CMK (cell line): ENCODE data around the gene PKD1.
"Not testable (repeated sequence)": the region's sequence is repeated elsewhere in the genome, so short reads cannot be mapped to it uniquely, and the experiment has no call there.

ENCODE experiments used
- DNase-seq: peaks from one replicate; pipeline ENCODE4 v3.0.0-alpha.2; 2010; ENCODE audit warnings: low read depth

Gene PKD1

GRCh38 chr16:2123706-2124376, 11.9 kb downstream of the PKD1 start:
- not testable (repeated sequence) for DNase-seq

GRCh38 chr16:2122934-2123683, 12.6 kb downstream of the PKD1 start:
- not testable (repeated sequence) for DNase-seq

GRCh38 chr16:2122429-2122828, 13.3 kb downstream of the PKD1 start:
- DNase-seq: no peak

- no peak for DNase-seq
Measured at GRCh38 chr16:2121853-2122252, 13.8 kb downstream of the PKD1 start.

- DNase-seq: not testable (repeated sequence)
Measured at GRCh38 chr16:2121325-2121724, 14.4 kb downstream of the PKD1 start.

GRCh38 chr16:2117960-2118722, 17.6 kb downstream of the PKD1 start:
- DNase-seq: not testable (repeated sequence)

- not testable (repeated sequence) for DNase-seq
Measured at GRCh38 chr16:2117341-2117740, 18.4 kb downstream of the PKD1 start.

- not testable (repeated sequence) for DNase-seq
Measured at GRCh38 chr16:2116428-2116827, 19.3 kb downstream of the PKD1 start.

GRCh38 chr16:2115591-2115973, 20.1 kb downstream of the PKD1 start:
- no peak for DNase-seq

GRCh38 chr16:2114885-2115590, 20.7 kb downstream of the PKD1 start:
- not testable (repeated sequence) for DNase-seq

GRCh38 chr16:2114225-2114624, 21.5 kb downstream of the PKD1 start:
- not testable (repeated sequence) for DNase-seq

GRCh38 chr16:2112539-2113106, 23.1 kb downstream of the PKD1 start:
- DNase-seq: not testable (repeated sequence)

GRCh38 chr16:2111412-2112335, 24.0 kb downstream of the PKD1 start:
- not testable (repeated sequence) for DNase-seq

- not testable (repeated sequence) for DNase-seq
Measured at GRCh38 chr16:2111009-2111353, 24.7 kb downstream of the PKD1 start.

GRCh38 chr16:2110332-2111008, 25.2 kb downstream of the PKD1 start:
- not testable (repeated sequence) for DNase-seq

GRCh38 chr16:2109872-2110271, 25.8 kb downstream of the PKD1 start:
- not testable (repeated sequence) for DNase-seq

- DNase-seq: not testable (repeated sequence)
Measured at GRCh38 chr16:2109271-2109580, 26.5 kb downstream of the PKD1 start.

- DNase-seq: not testable (repeated sequence)
Measured at GRCh38 chr16:2108446-2109270, 27.0 kb downstream of the PKD1 start.

- not testable (repeated sequence) for DNase-seq
Measured at GRCh38 chr16:2107791-2108125, 27.9 kb downstream of the PKD1 start.
